Endothelial cell of umbilical vein (primary cell): ENCODE results near the gene ZNF10. TPM values are rescaled to one million over a fixed set of nuclear protein-coding genes. Genes with fewer than 3 reads are reported as not detected.

Source experiments
- BruUV-seq: library from RNA; stranded (reverse); fragments of 400-500 nt; replicated peaks from 2 replicates; lab custom pipeline; 2021; lab: Mats Ljungman, UMichigan
- CTCF ChIA-PET: fragments of 300-600, 350-600 bp; sonication (Branson Sonifier 250); formaldehyde crosslinking; loops from one replicate; lab custom pipeline; 2021; ENCODE audit warnings: antibody characterized with exemption, inconsistent platforms; lab: Charles Lee
- POLR2A ChIA-PET: fragments of 300-600, 350-600 bp; sonication (Branson Sonifier 250); formaldehyde crosslinking; loops from one replicate; lab custom pipeline; 2021; ENCODE audit warnings: antibody characterized with exemption, inconsistent platforms; lab: Charles Lee
- DNase-seq: peaks from one replicate; pipeline ENCODE4 v3.0.0-alpha.2; 2011; ENCODE audit warnings: low read depth, low spot score
- FAIRE-seq: peaks from 2 replicates; lab custom pipeline; 2011; peaks lifted over from hg19 to GRCh38; lab: Jason Lieb, UNC
- H2AFZ ChIP-seq: 2 replicates; pipeline ENCODE4 v1.6.0; 2012; ENCODE audit warnings: low read depth, low read length, control low read depth, inconsistent platforms
- H3K27ac ChIP-seq: 2 replicates; pipeline ENCODE4 v1.5.1; 2011; ENCODE audit warnings: low read depth, mild to moderate bottlenecking, control low read depth, low read length, moderate library complexity; ENCODE audit not compliant: insufficient read depth
- H3K27me3 ChIP-seq, 2 experiments: 2 replicates each; pipeline versions ENCODE4 v1.6.0 to v1.6.1; 2011; ENCODE audit warnings: low read length in 2 of 2, mixed read lengths in 1 of 2; ENCODE audit not compliant: control insufficient read depth in 2 of 2, insufficient read depth in 2 of 2
- H3K36me3 ChIP-seq, 2 experiments: 2 replicates in 1 of 2; 3 replicates in 1 of 2; pipeline ENCODE4 v1.5.1; 2011; ENCODE audit warnings: low read length in 2 of 2, mild to moderate bottlenecking in 1 of 2, moderate library complexity in 1 of 2; ENCODE audit not compliant: control insufficient read depth in 2 of 2, insufficient read depth in 2 of 2; ENCODE audit errors: extremely low read depth in 1 of 2
- H3K4me1 ChIP-seq: 3 replicates; pipeline ENCODE4 v1.5.1; 2011; ENCODE audit warnings: mild to moderate bottlenecking, low read length; ENCODE audit not compliant: control insufficient read depth, insufficient read depth; ENCODE audit errors: extremely low read depth
- H3K4me2 ChIP-seq: 2 replicates; pipeline ENCODE4 v1.6.1; 2011; ENCODE audit warnings: low read length, control low read depth, mixed read lengths; ENCODE audit not compliant: insufficient read depth
- H3K4me3 ChIP-seq, 3 experiments: fragments of 200-600 bp in 1 of 3; sonication (generic), shearing (Covaris generic) in 1 of 3; replicated peaks in 1 of 3; 2 replicates each; pipeline ENCODE4 v1.5.1; 2011 to 2016; ENCODE audit warnings: control low read depth in 3 of 3, low read length in 3 of 3, mild to moderate bottlenecking in 2 of 3, inconsistent platforms in 1 of 3, low read depth in 1 of 3, moderate library complexity in 1 of 3; ENCODE audit not compliant: insufficient read depth in 1 of 3
- H3K79me2 ChIP-seq: 2 replicates; pipeline ENCODE4 v1.6.0; 2012; ENCODE audit warnings: low read length, inconsistent platforms; ENCODE audit not compliant: control insufficient read depth, insufficient read depth
- H3K9ac ChIP-seq: replicated peaks from 2 replicates; pipeline ENCODE3; 2011; ENCODE audit warnings: low read length, control low read depth; ENCODE audit not compliant: insufficient read depth; ENCODE audit errors: extremely low read depth
- H3K9me1 ChIP-seq: replicated peaks from 3 replicates; pipeline ENCODE4 v1.6.0; 2011; ENCODE audit warnings: mild to moderate bottlenecking, low read length; ENCODE audit not compliant: control insufficient read depth, insufficient read depth; ENCODE audit errors: extremely low read depth
- H3K9me3 ChIP-seq: replicated peaks from 2 replicates; pipeline ENCODE4 v1.5.1; 2012; ENCODE audit warnings: low read length, inconsistent platforms; ENCODE audit not compliant: control insufficient read depth, insufficient read depth
- H4K20me1 ChIP-seq: replicated peaks from 2 replicates; pipeline ENCODE3; 2011; ENCODE audit warnings: mild to moderate bottlenecking, low read length; ENCODE audit not compliant: control insufficient read depth, insufficient read depth; ENCODE audit errors: extremely low read depth
- EZH2 ChIP-seq: IDR thresholded peaks from 2 replicates; pipeline ENCODE4 v1.6.1; 2012; ENCODE audit warnings: borderline replicate concordance, low read depth, mild to moderate bottlenecking, moderate library complexity, low read length, inconsistent platforms; ENCODE audit not compliant: severe bottlenecking
- FOS ChIP-seq: IDR thresholded peaks from 2 replicates; pipeline ENCODE4 v1.6.1; 2011; ENCODE audit warnings: mild to moderate bottlenecking, low read length, moderate library complexity, borderline replicate concordance; ENCODE audit not compliant: insufficient read depth
- GATA2 ChIP-seq: IDR thresholded peaks from 2 replicates; pipeline ENCODE4 v1.7.0; 2011; ENCODE audit warnings: low read depth, mild to moderate bottlenecking, moderate library complexity, mixed read lengths, low read length; ENCODE audit not compliant: insufficient read length, insufficient read depth
- JUN ChIP-seq: IDR thresholded peaks from 2 replicates; pipeline ENCODE4 v1.6.1; 2011; ENCODE audit warnings: borderline replicate concordance, low read depth; ENCODE audit not compliant: insufficient read length, insufficient read depth
- MYC ChIP-seq: IDR thresholded peaks from one replicate; pipeline ENCODE4 v1.6.1; 2011; ENCODE audit warnings: mild to moderate bottlenecking, low read depth, low read length
- POLR2A ChIP-seq: IDR thresholded peaks from 2 replicates; pipeline ENCODE4 v1.6.1; 2012; ENCODE audit warnings: low read depth, mild to moderate bottlenecking, control low read depth, low read length
- POLR2AphosphoS5 ChIP-seq: IDR thresholded peaks from 2 replicates; pipeline ENCODE4 v1.6.1; 2012; ENCODE audit warnings: low read depth, mild to moderate bottlenecking, control low read depth, low read length, moderate library complexity; ENCODE audit not compliant: insufficient read depth
- dilution Hi-C: fragments of 300-500 bp; cut with MboI; formaldehyde crosslinking; loops from one replicate; pipeline ENCODE4 v1.15.0; 2019; ENCODE audit warnings: low sequenced_read_pairs; ENCODE audit not compliant: extremely low pct_ligation_motif_present
- intact Hi-C: fragments of 100-400 bp; cut with micrococcal nuclease; formaldehyde crosslinking; loops from one replicate; pipeline ENCODE4 v1.10.0; 2022
- polyA plus RNA-seq, 4 experiments: library from polyadenylated mRNA; depleted of rRNA in 3 of 4; stranded (reverse) in 3 of 4; unstranded in 1 of 4; fragments of >200 nt; gene quantifications; 2 replicates each; pipeline versions ENCODE4 v1.2.1 to v1.2.3, GENCODE V29; 2011 to 2012; ENCODE audit warnings: missing spikeins in 1 of 4
- total RNA-seq: library from RNA; stranded (reverse); gene quantifications from 2 replicates; pipeline ENCODE4 v1.2.3, GENCODE V29; 2021
- TF ChIP-seq, protein P1 (sequence below): IDR thresholded peaks from 2 replicates; pipeline ENCODE4 v1.6.1; 2011; ENCODE audit not compliant: insufficient read depth, insufficient read length
- TF ChIP-seq, protein P2 (sequence below), 2 donors: IDR thresholded peaks; 1 replicate in 1 of 2; 2 replicates in 1 of 2; pipeline ENCODE4 v1.5.1; 2011; ENCODE audit warnings: low read length in 2 of 2, mild to moderate bottlenecking in 2 of 2, moderate library complexity in 2 of 2, control low read depth in 1 of 2, inconsistent platforms in 1 of 2, low read depth in 1 of 2; ENCODE audit not compliant: insufficient read depth in 1 of 2; ENCODE audit errors: extremely low read depth in 1 of 2

Gene ZNF10
- total and polyA plus RNA-seq, 2 donors (not counting 3 experiments of a cell fraction or from before 2014, with no cell fraction given), result 3.7 to 5.8 TPM

DNA sequence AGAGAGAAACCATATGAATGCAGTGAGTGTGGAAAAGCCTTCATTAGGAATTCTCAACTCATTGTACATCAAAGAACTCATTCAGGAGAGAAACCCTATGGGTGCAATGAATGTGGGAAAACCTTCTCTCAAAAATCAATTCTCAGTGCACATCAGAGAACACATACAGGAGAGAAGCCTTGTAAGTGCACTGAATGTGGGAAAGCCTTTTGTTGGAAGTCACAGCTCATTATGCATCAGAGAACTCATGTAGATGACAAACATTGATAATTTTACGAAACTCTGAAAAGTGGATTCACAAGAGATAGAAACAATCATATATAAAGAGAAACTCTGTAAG is 73.8 kb downstream of the ZNF10 start:
- H3K4me2 ChIP-seq, result no peak overlapping the region
- no TSS peak for BruUV-seq

DNA sequence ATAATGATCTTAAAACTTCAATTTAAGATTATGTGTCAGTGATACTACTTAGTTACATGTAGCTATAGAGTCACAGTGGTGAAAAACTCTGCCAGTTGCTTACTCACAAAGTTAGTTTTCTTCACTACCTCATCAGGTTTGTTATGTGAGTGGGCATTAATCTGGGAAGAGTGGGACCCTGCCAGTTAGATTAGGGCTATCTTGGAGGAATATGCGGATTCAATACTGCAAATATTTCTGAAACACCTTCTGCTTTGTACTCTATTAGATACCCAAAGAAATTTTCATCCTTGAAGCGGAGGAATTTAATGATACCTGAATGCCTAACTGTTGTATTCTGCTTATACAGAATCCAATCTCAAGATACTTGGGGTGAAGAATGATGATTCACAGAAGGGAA is 76.0 kb downstream of the ZNF10 start:
- Histone ChIP-seq H3K9ac (no peak overlapping the region), H3K27ac (no peak overlapping the region), H3K36me3 (peaks cover 10 to 14% of the 10 kb centered on the region in 2 experiments), H2AFZ (no peak overlapping the region), H4K20me1 (no peaks in the 10 kb centered on the region), H3K4me2 (no peak overlapping the region), H3K9me1 (no peaks in the 10 kb centered on the region), H3K4me3 (no peak overlapping the region), H3K9me3 (peaks cover 40% of the 10 kb centered on the region), H3K27me3 (no peaks in the 10 kb centered on the region), H3K4me1 (no peaks in the 10 kb centered on the region), H3K79me2 (no peaks in the 10 kb centered on the region)
- FAIRE-seq, result no peak
- ChIA-PET CTCF (no interaction called here), POLR2A (no interaction called here)
- TF ChIP-seq POLR2A (no peak), MYC (no peak), GATA2 (no peak), EZH2 (no peak), POLR2AphosphoS5 (no peak), JUN (no peak), FOS (no peak)
- TF ChIP-seq, protein P1, sequence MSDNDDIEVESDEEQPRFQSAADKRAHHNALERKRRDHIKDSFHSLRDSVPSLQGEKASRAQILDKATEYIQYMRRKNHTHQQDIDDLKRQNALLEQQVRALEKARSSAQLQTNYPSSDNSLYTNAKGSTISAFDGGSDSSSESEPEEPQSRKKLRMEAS, result no peak
- TF ChIP-seq, protein P2, sequence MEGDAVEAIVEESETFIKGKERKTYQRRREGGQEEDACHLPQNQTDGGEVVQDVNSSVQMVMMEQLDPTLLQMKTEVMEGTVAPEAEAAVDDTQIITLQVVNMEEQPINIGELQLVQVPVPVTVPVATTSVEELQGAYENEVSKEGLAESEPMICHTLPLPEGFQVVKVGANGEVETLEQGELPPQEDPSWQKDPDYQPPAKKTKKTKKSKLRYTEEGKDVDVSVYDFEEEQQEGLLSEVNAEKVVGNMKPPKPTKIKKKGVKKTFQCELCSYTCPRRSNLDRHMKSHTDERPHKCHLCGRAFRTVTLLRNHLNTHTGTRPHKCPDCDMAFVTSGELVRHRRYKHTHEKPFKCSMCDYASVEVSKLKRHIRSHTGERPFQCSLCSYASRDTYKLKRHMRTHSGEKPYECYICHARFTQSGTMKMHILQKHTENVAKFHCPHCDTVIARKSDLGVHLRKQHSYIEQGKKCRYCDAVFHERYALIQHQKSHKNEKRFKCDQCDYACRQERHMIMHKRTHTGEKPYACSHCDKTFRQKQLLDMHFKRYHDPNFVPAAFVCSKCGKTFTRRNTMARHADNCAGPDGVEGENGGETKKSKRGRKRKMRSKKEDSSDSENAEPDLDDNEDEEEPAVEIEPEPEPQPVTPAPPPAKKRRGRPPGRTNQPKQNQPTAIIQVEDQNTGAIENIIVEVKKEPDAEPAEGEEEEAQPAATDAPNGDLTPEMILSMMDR (IDR thresholded peaks at IDR 0.05; ENCODE audit: extremely low read depth in 1 of 2, insufficient read depth in 1 of 2, low read depth in 1 of 2, low read length in 2 of 2), result no peak
- dilution Hi-C loops (no loop called here), intact Hi-C loops (no loop called here)
- no peak for DNase-seq
- no TSS peak for BruUV-seq

More for the DNA sequence above, 73.8 kb downstream of the ZNF10 start:
- peaks cover 39% of the 10 kb centered on the region for H3K9me3 ChIP-seq
- H3K9ac ChIP-seq, result no peak overlapping the region
- intact Hi-C loops, result no loop called here
- H3K36me3 ChIP-seq, result peaks cover 12 to 14% of the 10 kb centered on the region in 2 experiments
- DNase-seq (no peak), FAIRE-seq (no peak)
- H3K4me1 ChIP-seq, result no peaks in the 10 kb centered on the region
- POLR2A ChIA-PET, result no interaction called here
- H3K4me3 ChIP-seq, result no peak overlapping the region
- H3K27ac ChIP-seq, result no peak overlapping the region
- H2AFZ ChIP-seq, result no peak overlapping the region
- CTCF ChIA-PET, result no interaction called here
- no peaks in the 10 kb centered on the region for H4K20me1 ChIP-seq
- H3K9me1 ChIP-seq, result no peaks in the 10 kb centered on the region
- TF ChIP-seq POLR2AphosphoS5 (no peak), GATA2 (no peak), POLR2A (no peak), EZH2 (no peak)
- TF ChIP-seq, protein P2 (IDR thresholded peaks at IDR 0.05; ENCODE audit: extremely low read depth in 1 of 2, insufficient read depth in 1 of 2, low read depth in 1 of 2, low read length in 2 of 2), result no peak
- TF ChIP-seq, protein P1, result no peak
- no peaks in the 10 kb centered on the region for H3K27me3 ChIP-seq
- H3K79me2 ChIP-seq, result no peaks in the 10 kb centered on the region
- dilution Hi-C loops, result no loop called here
